HL-60/S4 treated with retinoic acid at 250 ng/mL for 4 days and 3 days (cell line): Measurements from ENCODE around the gene ADGRG1.

Experiments used
- in situ Hi-C: fragments of 300-500 bp; cut with MboI; formaldehyde crosslinking; loops from 2 replicates; pipeline ENCODE4 v1.7.0; 2022; ENCODE audit warnings: low sequenced_read_pairs

Gene ADGRG1

GRCh38 chr16:57680842-57681375 lies 52.5 kb downstream of the ADGRG1 start:
- in situ Hi-C loops: no loop called here

GRCh38 chr16:57681950-57682728 lies 53.7 kb downstream of the ADGRG1 start:
- in situ Hi-C loops: no loop called here

- in situ Hi-C loops: no loop called here
Measured at GRCh38 chr16:57682809-57683635, 54.6 kb downstream of the ADGRG1 start.

GRCh38 chr16:57683636-57684545 lies 55.5 kb downstream of the ADGRG1 start:
- in situ Hi-C loops: no loop called here

DNA sequence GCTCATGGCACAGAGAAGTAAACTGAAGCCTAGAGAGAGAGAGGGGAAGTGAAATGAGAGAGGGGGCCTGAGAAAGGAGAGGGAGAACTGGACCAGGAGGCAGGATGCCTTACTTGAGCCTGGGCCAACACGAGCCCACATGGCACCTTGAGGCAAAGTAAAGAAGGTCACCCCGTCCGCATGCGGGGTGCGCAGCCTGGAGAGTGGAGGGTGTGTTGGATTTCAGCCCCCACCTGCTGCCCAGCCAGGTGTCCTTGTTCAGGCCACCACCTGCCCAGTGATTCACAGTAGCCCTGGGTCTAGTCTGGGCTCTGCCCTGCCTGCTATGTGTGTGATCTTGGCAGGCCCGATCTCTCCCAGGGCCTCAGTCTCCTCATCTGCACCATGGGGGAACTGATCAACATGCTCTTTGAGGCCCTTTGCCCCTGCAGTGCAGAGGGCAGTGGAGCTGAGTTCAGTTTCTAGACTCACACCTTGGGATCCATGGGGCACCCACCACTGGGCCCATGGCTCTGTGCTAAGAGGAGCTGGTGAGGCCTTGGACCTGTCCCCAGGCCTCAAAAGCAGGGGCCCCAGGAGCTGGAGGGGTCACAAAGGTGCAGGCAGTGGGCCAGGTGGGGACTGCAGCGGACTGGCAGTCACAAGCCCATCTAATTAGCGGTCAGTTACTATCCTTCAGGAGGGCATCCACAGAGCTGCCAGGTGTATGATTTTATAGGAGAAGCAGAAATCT lies 56.4 kb downstream of the ADGRG1 start:
- in situ Hi-C loops: no loop called here

- in situ Hi-C loops: no loop called here
Measured at GRCh38 chr16:57685633-57686032, 57.2 kb downstream of the ADGRG1 start.

DNA sequence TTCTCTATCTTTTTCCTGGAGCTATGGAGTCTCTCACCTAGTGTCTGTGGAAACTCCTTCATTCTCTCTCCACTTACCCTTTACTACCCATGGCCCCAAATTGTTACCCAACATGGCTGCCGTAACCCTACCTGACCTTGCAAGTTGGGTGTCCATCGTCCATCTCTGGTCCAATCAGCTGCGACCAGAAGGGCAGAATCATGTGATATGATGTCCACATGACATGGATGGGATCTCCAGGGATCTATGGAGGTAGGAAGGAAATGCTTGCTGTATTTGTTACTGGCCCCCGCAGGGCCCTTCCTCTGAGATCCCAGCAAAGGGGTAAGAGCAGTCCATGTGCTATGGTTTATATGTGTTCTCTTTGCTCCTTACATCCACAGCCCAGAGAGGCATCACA lies 58.1 kb downstream of the ADGRG1 start:
- in situ Hi-C loops: no loop called here

DNA sequence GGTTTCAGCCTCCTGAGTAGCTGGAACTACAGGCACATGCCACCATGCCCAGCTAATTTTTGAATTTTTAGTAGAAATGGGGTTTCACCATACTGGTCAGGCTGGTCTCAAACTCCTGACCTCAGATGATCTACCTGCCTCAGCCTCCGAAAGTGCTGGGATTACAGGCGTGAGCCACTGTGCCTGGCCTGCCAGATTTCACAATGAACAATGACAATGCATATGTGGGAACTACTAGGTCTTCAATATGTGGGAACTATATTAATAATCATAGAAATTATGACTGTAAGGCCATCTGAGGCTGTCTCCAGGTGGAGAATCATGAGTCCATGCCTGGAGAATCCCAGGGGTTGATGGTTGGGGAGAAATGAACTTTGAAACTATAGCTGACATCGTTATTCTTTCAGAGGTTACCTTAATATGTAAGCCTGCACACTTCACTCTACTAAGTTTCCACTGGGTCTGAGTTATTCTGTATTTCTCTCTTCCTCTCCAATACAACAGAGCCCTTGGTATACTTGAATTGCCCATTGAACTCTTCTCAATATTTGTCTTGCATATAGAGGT lies 59.0 kb downstream of the ADGRG1 start:
- in situ Hi-C loops: no loop called here

DNA sequence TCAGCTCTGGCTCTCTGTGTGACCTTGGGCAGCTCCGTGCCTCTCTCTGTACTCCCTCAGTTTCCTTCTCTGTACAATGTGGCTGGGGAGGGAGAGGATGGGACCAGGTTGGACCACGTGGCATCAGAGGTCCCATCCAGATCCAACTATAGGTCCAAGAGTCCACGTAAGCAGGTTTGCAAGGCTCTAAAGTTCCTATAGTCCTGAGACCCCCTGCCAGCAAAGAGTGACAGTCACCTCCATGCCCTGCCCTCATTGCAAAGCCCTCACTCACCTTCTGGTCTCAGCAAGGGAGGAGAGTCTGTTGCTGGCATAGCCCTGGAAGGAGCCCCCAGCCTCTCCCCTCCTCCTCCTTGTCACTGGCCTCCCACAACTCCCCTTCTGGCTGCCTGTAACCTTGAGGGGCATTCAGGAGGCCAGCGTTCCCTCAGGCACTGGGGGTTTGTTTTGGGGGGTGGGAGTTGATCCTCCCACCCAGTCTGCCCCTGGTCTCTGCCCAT lies 60.1 kb downstream of the ADGRG1 start:
- in situ Hi-C loops: no loop called here

DNA sequence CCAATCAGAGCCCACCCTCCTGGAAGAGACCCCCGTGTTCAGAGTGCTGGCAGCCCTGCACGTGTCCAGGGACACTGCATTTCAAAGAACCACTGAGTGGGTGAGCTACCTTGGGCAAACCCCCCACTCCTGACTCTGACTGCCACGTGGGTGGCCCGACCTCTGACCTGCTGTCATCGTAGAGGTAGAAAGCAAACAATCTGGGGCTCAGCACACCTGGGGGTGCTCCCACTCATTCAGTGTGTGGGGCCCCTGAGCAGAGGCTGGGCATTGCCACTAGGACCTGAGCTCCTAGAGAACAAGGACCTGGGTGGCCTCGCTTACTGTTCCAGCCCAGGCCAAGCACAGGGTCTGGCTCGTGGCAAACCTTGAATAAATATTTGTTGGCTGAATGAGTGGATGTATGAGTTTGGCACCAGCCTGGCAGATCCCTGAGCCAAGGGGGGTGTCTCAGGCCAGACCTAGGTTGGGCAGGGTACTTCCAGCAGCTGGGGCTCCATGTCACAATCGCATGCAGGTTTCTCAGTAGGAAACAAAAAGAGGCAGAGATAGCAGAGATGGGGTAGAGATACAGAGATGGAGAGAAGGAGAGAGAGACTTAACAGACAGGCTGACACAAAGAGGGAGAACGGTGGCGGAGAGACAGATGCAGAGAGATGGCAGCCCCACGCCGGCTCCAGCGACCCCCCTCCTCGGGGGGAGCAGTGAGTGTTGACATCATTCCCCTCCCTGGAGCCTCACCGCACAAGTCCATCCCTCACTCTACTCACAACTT lies 60.7 kb downstream of the ADGRG1 start:
- in situ Hi-C loops: no loop called here

DNA sequence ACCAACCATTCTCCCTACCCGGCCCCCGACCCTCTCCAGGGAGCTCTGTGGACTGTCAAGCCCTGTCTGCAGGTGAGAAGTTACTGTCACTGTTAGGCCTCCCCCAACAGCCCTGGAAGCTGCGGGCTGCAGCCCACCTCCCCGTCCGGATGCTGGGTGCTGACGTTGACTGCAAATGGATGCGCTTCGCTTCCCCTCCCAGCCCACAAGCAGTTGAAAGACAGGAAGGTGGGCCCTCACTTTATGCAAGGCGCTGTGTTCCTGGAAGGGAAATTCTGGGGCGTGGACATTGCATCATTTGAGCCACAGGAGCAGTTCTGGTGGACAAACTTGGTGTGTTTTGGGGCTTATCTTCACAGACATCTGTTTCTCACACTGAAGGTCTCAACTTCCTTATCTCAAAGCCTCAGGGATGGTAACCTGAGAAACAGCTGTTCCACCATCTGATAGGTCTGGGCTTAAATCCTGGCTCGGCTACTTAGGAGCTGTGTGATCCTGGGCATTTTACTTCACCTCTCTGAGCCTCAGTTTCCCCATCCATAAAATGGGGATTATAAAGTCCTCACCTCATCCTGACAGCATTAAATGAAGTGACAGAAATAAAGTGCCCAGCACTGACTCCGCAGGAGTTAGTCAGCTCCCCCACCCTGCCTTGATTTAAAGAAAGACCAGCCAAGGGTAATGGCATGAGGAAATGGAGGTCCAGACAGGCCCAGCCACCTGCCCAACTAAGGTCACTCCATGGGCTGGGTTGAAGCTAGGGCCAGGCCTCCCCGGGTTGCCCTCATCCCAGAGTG lies 61.5 kb downstream of the ADGRG1 start:
- in situ Hi-C loops: no loop called here

DNA sequence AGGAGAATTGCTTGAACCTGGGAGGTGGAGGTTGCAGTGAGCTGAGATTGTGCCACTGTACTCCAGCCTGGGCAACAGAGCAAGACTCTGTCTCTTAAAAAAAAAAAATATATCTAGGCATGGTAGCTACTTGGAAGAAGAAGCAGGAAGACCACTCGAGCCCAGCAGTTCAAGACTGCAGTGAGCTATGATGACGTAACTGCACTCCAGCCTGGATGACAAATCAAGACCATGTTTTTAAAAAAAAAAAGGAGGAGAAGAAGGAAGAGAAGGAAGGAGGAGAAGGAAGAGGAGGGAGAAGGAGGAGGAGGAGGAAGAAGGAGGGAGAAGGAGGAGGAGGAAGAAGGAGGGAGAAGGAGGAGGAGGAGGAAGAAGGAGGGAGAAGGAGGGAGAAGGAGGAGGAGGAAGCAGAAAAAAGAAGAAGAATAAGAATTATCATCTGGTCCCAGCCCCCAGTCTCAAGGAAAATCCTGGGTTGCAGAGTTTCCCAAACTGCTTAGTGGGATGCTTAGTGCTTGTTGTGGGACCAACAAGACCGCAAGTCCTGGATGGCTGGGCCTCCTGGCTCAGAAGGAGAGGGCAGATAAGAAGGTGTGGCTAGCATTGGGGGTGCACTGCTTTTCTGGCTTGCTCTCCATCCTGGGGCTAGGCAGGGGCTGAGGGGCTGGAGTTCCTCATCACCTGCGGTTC lies 62.5 kb downstream of the ADGRG1 start:
- in situ Hi-C loops: no loop called here

DNA sequence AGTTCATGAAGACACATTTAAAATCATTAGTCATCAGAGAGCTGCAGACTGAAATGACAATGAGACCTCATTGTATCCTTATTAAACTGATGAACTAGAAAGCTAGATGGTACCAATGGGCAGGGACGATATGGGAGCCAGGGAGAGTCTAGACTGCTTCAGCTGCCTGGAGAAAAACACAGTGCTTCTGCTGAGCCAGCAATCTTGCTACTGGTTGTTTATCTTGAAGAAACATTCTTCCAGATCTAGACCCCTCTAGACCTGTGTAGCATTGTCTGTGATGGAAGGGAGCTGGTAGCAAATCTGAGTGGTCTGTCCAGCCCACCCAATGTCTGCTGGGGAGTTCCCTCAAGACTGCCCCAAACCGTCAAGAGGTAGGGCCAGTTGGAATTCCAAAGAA lies 64.2 kb downstream of the ADGRG1 start:
- in situ Hi-C loops: no loop called here

DNA sequence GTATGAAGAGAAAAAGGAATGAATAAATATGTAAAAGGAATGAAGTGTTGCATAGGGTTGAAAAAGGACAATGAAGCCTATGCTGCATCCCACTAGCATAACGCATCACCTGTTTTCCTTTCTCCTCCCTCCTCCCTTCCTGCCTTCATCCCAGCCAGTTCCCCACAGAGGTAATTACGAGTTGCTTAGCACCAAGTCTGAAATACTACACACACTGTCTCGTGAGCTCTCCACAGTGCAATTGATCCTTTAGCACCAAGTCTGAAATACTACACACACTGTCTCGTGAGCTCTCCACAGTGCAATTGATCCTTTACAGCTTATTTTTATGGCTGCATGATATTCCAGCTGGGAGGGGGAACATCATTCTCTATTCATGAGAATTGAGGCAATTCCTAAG lies 65.1 kb downstream of the ADGRG1 start:
- in situ Hi-C loops: no loop called here

DNA sequence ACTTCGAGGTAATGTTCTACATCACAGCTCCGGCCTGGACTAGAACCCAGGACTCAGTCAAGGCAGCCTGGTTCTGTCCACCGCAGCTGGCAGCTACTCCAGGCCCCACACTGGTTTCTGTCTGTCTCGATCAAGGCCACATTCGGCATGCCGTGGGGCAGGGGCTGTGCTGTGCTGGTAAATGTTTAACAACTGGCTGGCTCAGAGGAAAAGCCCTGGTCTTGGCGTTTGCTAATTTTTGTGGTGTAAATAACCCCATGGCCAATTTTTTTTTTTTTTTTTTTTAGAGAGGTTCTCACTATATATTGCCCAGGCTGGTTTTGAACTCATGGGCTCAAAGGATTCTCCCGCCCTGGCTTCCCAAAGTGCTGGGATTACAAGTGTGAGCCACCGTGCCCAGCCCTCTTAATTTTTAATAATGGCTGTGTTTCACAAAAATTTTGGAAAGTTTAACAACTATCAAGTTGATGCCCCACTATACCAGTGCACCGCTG lies 65.8 kb downstream of the ADGRG1 start:
- in situ Hi-C loops: no loop called here

- in situ Hi-C loops: no loop called here
Measured at GRCh38 chr16:57694725-57695679, 66.6 kb downstream of the ADGRG1 start, which contains the start of gene DRC7. DRC7 (plus strand) TSS chr16:57694806; CDS start chr16:57697950, 3,144 bp downstream.
